H1 (cell line): Measurements from ENCODE around the gene SLC25A11. TPM values are rescaled to one million over a fixed set of nuclear protein-coding genes. Genes with fewer than 3 reads are reported as not detected.

Experiments used
- HDAC2 ChIP-seq, 2 experiments: fragments of 300-600 bp in 1 of 2; sonication (generic) in 1 of 2; IDR thresholded peaks; 2 replicates each; pipeline ENCODE4 v1.6.1; 2011 to 2012; ENCODE audit warnings: low read depth in 2 of 2, low read length in 2 of 2, mild to moderate bottlenecking in 2 of 2, moderate library complexity in 2 of 2, borderline replicate concordance in 1 of 2, inconsistent platforms in 1 of 2
- JUND ChIP-seq: IDR thresholded peaks from 2 replicates; pipeline ENCODE4 v1.6.1; 2011; ENCODE audit warnings: mild to moderate bottlenecking, improper control_type of control experiment, low read length
- NRF1 ChIP-seq: IDR thresholded peaks from 2 replicates; pipeline ENCODE4 v1.6.1; 2011; ENCODE audit warnings: mild to moderate bottlenecking, low read depth, low read length, improper control_type of control experiment
- PHF8 ChIP-seq: fragments of 200-600 bp; sonication (generic); conservative IDR thresholded peaks from 2 replicates; pipeline ENCODE4 v1.7.1; 2012; ENCODE audit warnings: low read depth, mild to moderate bottlenecking, inconsistent platforms, low read length, moderate library complexity
- POLR2AphosphoS5 ChIP-seq: IDR thresholded peaks from 2 replicates; pipeline ENCODE4 v1.6.1; 2011; ENCODE audit warnings: low read depth, low read length
- SIN3A ChIP-seq, 2 experiments: IDR thresholded peaks in 1 of 2; conservative IDR thresholded peaks in 1 of 2; 2 replicates each; pipeline ENCODE4 v1.6.1; 2011 to 2012; ENCODE audit warnings: low read length in 2 of 2, improper control_type of control experiment in 1 of 2, low read depth in 1 of 2, mild to moderate bottlenecking in 1 of 2
- polyA plus RNA-seq, 7 experiments: library from polyadenylated mRNA; depleted of rRNA in 3 of 7; stranded (reverse) in 5 of 7; unstranded in 2 of 7; fragments of >200 nt in 5 of 7; fragments of 200-250 nt in 2 of 7; gene quantifications; 1 replicate in 5 of 7; 2 replicates in 1 of 7; 4 replicates in 1 of 7; pipeline versions ENCODE4 v1.2.1 to v1.2.3, GENCODE V29; 2011 to 2013; ENCODE audit warnings: missing spikeins in 2 of 7, mixed read lengths in 2 of 7
- total RNA-seq: library from RNA; stranded (reverse); fragmentation: NEBNext Ultra II Directional; extraction: Animal tissue kit (Norgen Biotek cat#: 25700); gene quantifications from 2 replicates; pipeline ENCODE4 v1.2.1, GENCODE V29; 2021
- TF ChIP-seq, protein P1 (sequence below): IDR thresholded peaks from 2 replicates; pipeline ENCODE4 v1.6.1; 2012; ENCODE audit warnings: inconsistent platforms

SLC25A11 gene
- total and polyA plus RNA-seq, 2 of the 8 experiments (the other 6 are each of a cell fraction or from before 2014, with no cell fraction given): 55.9 to 97.0 TPM

DNA sequence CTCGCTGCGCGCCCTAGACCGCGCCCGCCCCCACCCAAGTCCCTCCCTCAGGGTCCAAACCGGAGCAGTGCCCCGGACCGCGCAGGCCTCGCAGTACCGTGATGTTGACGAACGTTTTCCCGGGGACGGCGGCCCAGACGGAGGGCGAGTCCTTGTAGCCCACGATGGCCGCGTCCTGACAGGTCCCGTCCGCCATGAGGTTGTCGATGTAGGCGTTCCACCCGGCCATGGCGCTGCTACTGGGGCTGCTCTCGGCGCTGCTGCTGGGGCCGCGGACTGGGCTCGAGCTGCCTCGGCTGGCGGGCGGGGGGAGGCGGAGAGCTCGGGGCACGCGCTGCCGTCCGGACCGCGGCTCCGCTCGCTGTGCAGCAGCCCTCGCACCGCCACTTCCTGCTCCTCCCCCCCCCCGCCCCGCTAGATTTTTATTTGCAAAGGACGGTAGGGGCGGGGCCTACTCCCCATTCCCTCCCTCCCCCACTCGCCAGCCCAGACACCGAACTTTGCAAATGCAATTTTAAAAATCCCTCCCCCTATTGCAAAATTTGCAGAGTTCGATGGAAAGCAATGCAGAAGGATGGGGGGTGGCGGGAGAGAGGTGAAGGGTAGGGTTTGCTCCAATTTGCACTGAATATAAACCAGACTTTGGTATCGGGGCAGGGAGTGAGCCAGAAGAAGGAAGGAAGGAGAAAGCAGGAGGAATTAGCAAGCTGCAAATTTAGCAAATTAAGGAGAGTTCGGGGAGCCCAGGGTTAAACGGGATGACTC, 8.5 kb upstream of the SLC25A11 start, which contains the start of gene PFN1 (continued):
- TF ChIP-seq NRF1 (no peak), HDAC2 (IDR thresholded peaks at IDR 0.05; ENCODE audit: borderline replicate concordance in 1 of 2, low read depth in 2 of 2, low read length in 2 of 2) (peak in 1 of 2 experiments; percentile 48; a peak in 2 of 4 replicates), JUND (no peak), PHF8 (peak; percentile 84), POLR2AphosphoS5 (peak; percentile 19; the same call in 1 of the 2 replicates), SIN3A (conservative IDR thresholded peaks at IDR 0.05 in 1 of 2, IDR thresholded peaks at IDR 0.05 in 1 of 2; ENCODE audit: low read depth in 1 of 2, low read length in 2 of 2) (peak; percentile 56 to 83; a peak in 2 of 4 replicates)
- TF ChIP-seq, protein P1, sequence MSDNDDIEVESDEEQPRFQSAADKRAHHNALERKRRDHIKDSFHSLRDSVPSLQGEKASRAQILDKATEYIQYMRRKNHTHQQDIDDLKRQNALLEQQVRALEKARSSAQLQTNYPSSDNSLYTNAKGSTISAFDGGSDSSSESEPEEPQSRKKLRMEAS: peak; percentile 15; the same call in 1 of the 2 replicates
